K562 (cell line): ENCODE results near the gene FCHO2. TPM values are rescaled to one million over a fixed set of nuclear protein-coding genes. Genes with fewer than 3 reads are reported as not detected.

Source experiments
- ATAC-seq: fragments of 200-7000 bp; cut with Tn5 transposase; 3 replicates; pipeline ENCODE4 v1.9.1; 2020; ENCODE audit warnings: moderate library complexity
- BruUV-seq: library from RNA; stranded (reverse); fragments of 400-500 nt; replicated peaks from 2 replicates; lab custom pipeline; 2021; lab: Mats Ljungman, UMichigan
- CTCF ChIA-PET: fragments of 300-600 bp; formaldehyde crosslinking; extraction: SDS; loops from one replicate; lab custom pipeline; 2021; ENCODE audit warnings: low intra/inter-chr PET ratio; lab: Yijun Ruan, JAX
- POLR2A ChIA-PET: fragments of 300-600, 350-650 bp; sonication (Branson Sonifier 250); formaldehyde crosslinking; extraction: SDS; loops from one replicate; lab custom pipeline; 2021; ENCODE audit warnings: antibody characterized with exemption, inconsistent platforms; lab: Yijun Ruan, JAX
- DNase-seq, 4 experiments: peaks; one replicate each; pipeline versions ENCODE4 v3.0.0 to v3.0.0-alpha.2; 2011 to 2018; ENCODE audit warnings: low spot score in 3 of 4, mixed read lengths in 3 of 4; ENCODE audit errors: extremely low read depth in 1 of 4
- FAIRE-seq: peaks from 2 replicates; lab custom pipeline; 2011; peaks lifted over from hg19 to GRCh38; lab: Jason Lieb, UNC
- H2AFZ ChIP-seq: 2 replicates; pipeline ENCODE4 v1.6.0; 2011; ENCODE audit warnings: low read depth, low read length, control low read depth, inconsistent platforms
- H3K27ac ChIP-seq: fragments of 200-600 bp; 3 replicates; pipeline ENCODE4 v1.8.0; 2011; ENCODE audit warnings: low read depth, mild to moderate bottlenecking, control low read depth, inconsistent platforms, low read length, moderate library complexity, mixed read lengths; ENCODE audit errors: extremely low read depth
- H3K27me3 ChIP-seq, 2 experiments: fragments of 300-600 bp in 1 of 2; 2 replicates in 1 of 2; 3 replicates in 1 of 2; pipeline versions ENCODE4 v1.6.0 to v1.8.0; 2011; ENCODE audit warnings: inconsistent platforms in 2 of 2, low read length in 2 of 2, mild to moderate bottlenecking in 1 of 2, mixed read lengths in 1 of 2, moderate library complexity in 1 of 2; ENCODE audit not compliant: control insufficient read depth in 2 of 2, insufficient read depth in 2 of 2
- H3K36me3 ChIP-seq: fragments of 300-600 bp; 3 replicates; pipeline ENCODE4 v1.8.0; 2011; ENCODE audit warnings: mild to moderate bottlenecking, low read length, inconsistent platforms; ENCODE audit not compliant: control insufficient read depth, insufficient read depth
- H3K4me1 ChIP-seq, 2 experiments: fragments of 200-600 bp in 1 of 2; replicated peaks in 1 of 2; 2 replicates in 1 of 2; 3 replicates in 1 of 2; pipeline versions ENCODE4 v1.5.1 to v1.8.0; 2011; ENCODE audit warnings: inconsistent platforms in 2 of 2, low read length in 2 of 2, mild to moderate bottlenecking in 1 of 2, mixed read lengths in 1 of 2, moderate library complexity in 1 of 2; ENCODE audit not compliant: control insufficient read depth in 2 of 2, insufficient read depth in 2 of 2
- H3K4me2 ChIP-seq: 2 replicates; pipeline ENCODE4 v1.6.1; 2011; ENCODE audit warnings: low read length, control low read depth, inconsistent platforms, mixed read lengths; ENCODE audit not compliant: insufficient read depth
- H3K4me3 ChIP-seq: fragments of 200-600 bp; sonication (generic), shearing (Covaris generic); 2 replicates; pipeline ENCODE4 v1.5.1; 2016; ENCODE audit warnings: control low read depth, inconsistent platforms
- H3K79me2 ChIP-seq: fragments of 200-600 bp; 3 replicates; pipeline ENCODE4 v1.8.0; 2011; ENCODE audit warnings: low read length, inconsistent platforms; ENCODE audit not compliant: control insufficient read depth, insufficient read depth
- H3K9ac ChIP-seq, 2 experiments: 2 replicates each; pipeline versions ENCODE4 v1.6.0 to v1.6.1; 2011; ENCODE audit warnings: low read depth in 2 of 2, low read length in 2 of 2, control low read depth in 1 of 2, inconsistent platforms in 1 of 2, mild to moderate bottlenecking in 1 of 2, mixed read lengths in 1 of 2; ENCODE audit not compliant: insufficient read depth in 1 of 2
- H3K9me1 ChIP-seq: one replicate; pipeline ENCODE4 v1.6.0; 2011; ENCODE audit warnings: inconsistent platforms, mild to moderate bottlenecking, low read length, moderate library complexity; ENCODE audit not compliant: control insufficient read depth, insufficient read depth
- H3K9me3 ChIP-seq: replicated peaks from 2 replicates; pipeline ENCODE4 v1.5.1; 2011; ENCODE audit warnings: low read depth, low read length, inconsistent platforms; ENCODE audit not compliant: control insufficient read depth, insufficient read depth
- H4K20me1 ChIP-seq: replicated peaks from 2 replicates; pipeline ENCODE4 v1.6.1; 2011; ENCODE audit warnings: low read length, inconsistent platforms, mixed read lengths; ENCODE audit not compliant: control insufficient read depth, insufficient read depth
- COPS2 ChIP-seq: fragments of 450-650 bp; conservative IDR thresholded peaks from 2 replicates; pipeline ENCODE4 v1.6.1; 2016; ENCODE audit warnings: mild to moderate bottlenecking, moderate library complexity
- CTCF ChIP-seq, 3 experiments: IDR thresholded peaks in 2 of 3; conservative IDR thresholded peaks in 1 of 3; 2 replicates each; pipeline ENCODE4 v1.5.1; 2011 to 2012; ENCODE audit warnings: low read length in 3 of 3, mild to moderate bottlenecking in 3 of 3, control low read depth in 2 of 3, improper control_type of control experiment in 1 of 3, inconsistent platforms in 1 of 3, low read depth in 1 of 3, mixed read lengths in 1 of 3, moderate library complexity in 1 of 3; ENCODE audit not compliant: insufficient read depth in 2 of 3
- FOXA3 ChIP-seq, 2 experiments: fragments of 450-650 bp in 1 of 2; sonication (generic) in 1 of 2; formaldehyde crosslinking; IDR thresholded peaks in 1 of 2; conservative IDR thresholded peaks in 1 of 2; 2 replicates each; pipeline versions ENCODE4 v1.4.0 to v1.8.0; 2020 to 2022; ENCODE audit warnings: mild to moderate bottlenecking in 2 of 2, missing genetic modification reagents in 1 of 2
- GABPB2 ChIP-seq: fragments of 250-450 bp; sonication (Bioruptor Pico); conservative IDR thresholded peaks from 2 replicates; pipeline ENCODE4 v1.5.1; 2021; ENCODE audit warnings: mild to moderate bottlenecking
- HINFP ChIP-seq: fragments of 450-650 bp; conservative IDR thresholded peaks from 2 replicates; pipeline ENCODE4 v1.6.1; 2016; ENCODE audit warnings: missing genetic modification characterization, low read depth, mild to moderate bottlenecking, control low read depth, missing compliant biosample characterization
- HMGN3 ChIP-seq: IDR thresholded peaks from 2 replicates; pipeline ENCODE4 v1.6.1; 2011; ENCODE audit warnings: borderline replicate concordance, low read depth, mild to moderate bottlenecking, mixed read lengths, low read length; ENCODE audit not compliant: insufficient read length; ENCODE audit errors: extremely low read depth
- KLF1 ChIP-seq: fragments of 450-650 bp; IDR thresholded peaks from 2 replicates; pipeline ENCODE4 v1.6.1; 2016; ENCODE audit warnings: missing genetic modification characterization, missing compliant biosample characterization
- KLF6 ChIP-seq: fragments of 250-450 bp; sonication (Bioruptor Pico); IDR thresholded peaks from 2 replicates; pipeline ENCODE4 v1.4.0; 2020; ENCODE audit warnings: mild to moderate bottlenecking, moderate library complexity, borderline replicate concordance
- POLR2A ChIP-seq: fragments of 450-650 bp; conservative IDR thresholded peaks from 2 replicates; pipeline ENCODE4 v1.6.1; 2016
- SMAD4 ChIP-seq: fragments of 250-450 bp; sonication (Bioruptor Pico); conservative IDR thresholded peaks from 2 replicates; pipeline ENCODE4 v1.8.0; 2021; ENCODE audit warnings: inconsistent platforms, mild to moderate bottlenecking, moderate library complexity
- STAT5A ChIP-seq: IDR thresholded peaks from 2 replicates; pipeline ENCODE4 v1.6.1; 2012; ENCODE audit warnings: low read length, inconsistent platforms, borderline replicate concordance
- THRAP3 ChIP-seq: fragments of 450-650 bp; IDR thresholded peaks from 2 replicates; pipeline ENCODE4 v1.6.1; 2016; ENCODE audit warnings: mild to moderate bottlenecking, inconsistent platforms, borderline replicate concordance
- ZNF24 ChIP-seq: fragments of 450-650 bp; IDR thresholded peaks from 2 replicates; pipeline ENCODE4 v1.6.1; 2016
- ZNF431 ChIP-seq: sonication (generic); formaldehyde crosslinking; IDR thresholded peaks from 2 replicates; pipeline ENCODE4 v1.8.0; 2022; ENCODE audit warnings: mild to moderate bottlenecking, missing genetic modification reagents
- ZNF561 ChIP-seq: fragments of 450-650 bp; formaldehyde crosslinking; conservative IDR thresholded peaks from 2 replicates; pipeline ENCODE4 v1.4.0; 2020; ENCODE audit warnings: mild to moderate bottlenecking, moderate library complexity
- ZNF586 ChIP-seq: fragments of 450-650 bp; formaldehyde crosslinking; conservative IDR thresholded peaks from 2 replicates; pipeline ENCODE4 v1.4.0; 2020; ENCODE audit warnings: mild to moderate bottlenecking, moderate library complexity
- in situ Hi-C: fragments of 300-500 bp; cut with MboI; formaldehyde crosslinking; loops from 4 replicates; pipeline ENCODE4 v1.15.0; 2018; ENCODE audit warnings: inconsistent platforms, mixed read lengths
- intact Hi-C: fragments of 100-400 bp; cut with micrococcal nuclease; formaldehyde crosslinking; loops from 2 replicates; pipeline ENCODE4 v1.14.2; 2022
- polyA plus RNA-seq, 8 experiments: library from polyadenylated mRNA; depleted of rRNA in 4 of 8; stranded (reverse) in 5 of 8; unstranded in 3 of 8; fragments of >200 nt; fragmentation: Nextera tagmentation in 2 of 8; fragmentation: Illumina TruSeq in 1 of 8; extraction: Ambion mirVana in 2 of 8; extraction: Trizol in 1 of 8; gene quantifications; 2 replicates each; pipeline versions ENCODE4 v1.2.1 to v1.2.3, GENCODE V29; 2011 to 2014; ENCODE audit warnings: inconsistent platforms in 1 of 8, missing spikeins in 1 of 8
- total RNA-seq, 7 experiments: library from RNA; depleted of rRNA in 6 of 7; stranded (reverse); fragments of >200 nt in 6 of 7; fragmentation: Illumina TruSeq in 2 of 7; extraction: Trizol in 2 of 7; gene quantifications; 2 replicates each; pipeline versions ENCODE4 v1.2.1 to v1.2.3, GENCODE V29; 2011 to 2021; ENCODE audit warnings: low replicate concordance in 1 of 7
- TF ChIP-seq, protein P1 (sequence below): fragments of 450-650 bp; conservative IDR thresholded peaks from 2 replicates; pipeline ENCODE4 v1.6.1; 2016; ENCODE audit warnings: missing genetic modification characterization, low read depth, mild to moderate bottlenecking, missing compliant biosample characterization, moderate library complexity
- TF ChIP-seq, protein P2 (sequence below): fragments of 450-650 bp; IDR thresholded peaks from 2 replicates; pipeline ENCODE4 v1.6.1; 2017; ENCODE audit warnings: mild to moderate bottlenecking, moderate library complexity

The FCHO2 gene
- total and polyA plus RNA-seq, 9 of the 15 experiments (the other 6 are each of a cell fraction or from before 2014, with no cell fraction given), result 4.4 to 13.4 (median 8.3) TPM

DNA sequence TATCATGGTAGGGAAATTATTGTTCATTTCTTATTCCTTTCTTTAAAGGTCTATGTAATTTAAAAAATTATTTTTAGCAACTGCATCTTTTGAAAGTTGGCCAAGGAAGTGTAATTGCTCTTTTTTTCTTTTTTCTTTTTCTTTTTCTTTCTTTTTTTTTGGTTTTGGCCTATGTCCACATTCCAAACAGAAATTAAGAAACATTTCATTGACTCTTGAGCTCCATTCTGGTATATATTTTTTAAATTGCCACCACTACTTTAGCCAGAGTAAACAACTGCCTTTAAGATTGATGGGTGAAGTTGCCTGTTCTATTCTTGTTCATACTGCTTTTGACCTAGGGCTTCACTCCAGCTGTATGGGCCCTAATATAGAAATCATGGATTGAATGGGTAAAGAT, 88.7 kb downstream of the FCHO2 start:
- H3K27ac ChIP-seq, result no peak overlapping the region
- TF ChIP-seq HMGN3 (no peak), SMAD4 (CRISPR knock-in tag) (no peak), ZNF561 (CRISPR knock-in tag) (no peak), ZNF431 (no peak), FOXA3 (CRISPR knock-in tag; conservative IDR thresholded peaks at IDR 0.05 in 1 of 2, IDR thresholded peaks at IDR 0.05 in 1 of 2) (no peak), THRAP3 (no peak), GABPB2 (CRISPR knock-in tag) (no peak), POLR2A (no peak), ZNF586 (CRISPR knock-in tag) (no peak), ZNF24 (no peak), COPS2 (no peak), STAT5A (no peak), HINFP (no peak), KLF1 (tag) (no peak), CTCF (IDR thresholded peaks at IDR 0.05 in 2 of 3, conservative IDR thresholded peaks at IDR 0.05 in 1 of 3; ENCODE audit: insufficient read depth in 2 of 3, low read depth in 1 of 3, low read length in 3 of 3) (no peak), KLF6 (no peak)
- TF ChIP-seq, protein P1, sequence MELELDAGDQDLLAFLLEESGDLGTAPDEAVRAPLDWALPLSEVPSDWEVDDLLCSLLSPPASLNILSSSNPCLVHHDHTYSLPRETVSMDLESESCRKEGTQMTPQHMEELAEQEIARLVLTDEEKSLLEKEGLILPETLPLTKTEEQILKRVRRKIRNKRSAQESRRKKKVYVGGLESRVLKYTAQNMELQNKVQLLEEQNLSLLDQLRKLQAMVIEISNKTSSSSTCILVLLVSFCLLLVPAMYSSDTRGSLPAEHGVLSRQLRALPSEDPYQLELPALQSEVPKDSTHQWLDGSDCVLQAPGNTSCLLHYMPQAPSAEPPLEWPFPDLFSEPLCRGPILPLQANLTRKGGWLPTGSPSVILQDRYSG (tag), result no peak
- TF ChIP-seq, protein P2, sequence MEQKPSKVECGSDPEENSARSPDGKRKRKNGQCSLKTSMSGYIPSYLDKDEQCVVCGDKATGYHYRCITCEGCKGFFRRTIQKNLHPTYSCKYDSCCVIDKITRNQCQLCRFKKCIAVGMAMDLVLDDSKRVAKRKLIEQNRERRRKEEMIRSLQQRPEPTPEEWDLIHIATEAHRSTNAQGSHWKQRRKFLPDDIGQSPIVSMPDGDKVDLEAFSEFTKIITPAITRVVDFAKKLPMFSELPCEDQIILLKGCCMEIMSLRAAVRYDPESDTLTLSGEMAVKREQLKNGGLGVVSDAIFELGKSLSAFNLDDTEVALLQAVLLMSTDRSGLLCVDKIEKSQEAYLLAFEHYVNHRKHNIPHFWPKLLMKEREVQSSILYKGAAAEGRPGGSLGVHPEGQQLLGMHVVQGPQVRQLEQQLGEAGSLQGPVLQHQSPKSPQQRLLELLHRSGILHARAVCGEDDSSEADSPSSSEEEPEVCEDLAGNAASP, result no peak
- H3K4me2 ChIP-seq, result no peak overlapping the region
- in situ Hi-C loops, result no loop called here
- no peaks in the 10 kb centered on the region for H3K27me3 ChIP-seq
- H3K4me3 ChIP-seq, result no peak overlapping the region
- H4K20me1 ChIP-seq, result no peaks in the 10 kb centered on the region
- H3K9me3 ChIP-seq, result no peaks in the 10 kb centered on the region
- no peak overlapping the region for H3K9ac ChIP-seq
- no peaks in the 10 kb centered on the region for H3K4me1 ChIP-seq
- intact Hi-C loops, result no loop called here
- no peak for DNase-seq
- CTCF ChIA-PET, result no interaction called here
- POLR2A ChIA-PET, result no interaction called here
- no TSS peak for BruUV-seq
- no peak for ATAC-seq
- FAIRE-seq, result no peak
- no peak overlapping the region for H2AFZ ChIP-seq
- H3K9me1 ChIP-seq, result no peaks in the 10 kb centered on the region
- no peaks in the 10 kb centered on the region for H3K79me2 ChIP-seq
- 0 out of 3 replicates have a peak, but pooled peaks cover 3% of the 10 kb centered on the region for H3K36me3 ChIP-seq
